Prostate gland (tissue), 2 donors: ENCODE data around the gene SMPD4.
"Not testable (repeated sequence)": the region's sequence is repeated elsewhere in the genome, so short reads cannot be mapped to it uniquely, and the experiment has no call there.

Experiments
- POLR2A ChIP-seq: fragments of 450-650 bp; IDR thresholded peaks from one replicate; pipeline ENCODE4 v1.6.1; 2016; ENCODE audit warnings: antibody characterized with exemption, mild to moderate bottlenecking
- POLR2AphosphoS5 ChIP-seq: sonication (generic); formaldehyde crosslinking; IDR thresholded peaks from one replicate; pipeline ENCODE4 v1.6.1; 2017; ENCODE audit warnings: antibody characterized with exemption
- TF ChIP-seq, protein P1 (sequence below), 4 experiments: fragments of 200-600 bp in 2 of 4; fragments of 450-650 bp in 2 of 4; sonication (generic) in 2 of 4; IDR thresholded peaks; 1 replicate in 3 of 4; 2 replicates in 1 of 4; pipeline ENCODE4 v1.5.1; 2016 to 2019; ENCODE audit warnings: antibody characterized with exemption in 4 of 4, mild to moderate bottlenecking in 2 of 4, moderate library complexity in 2 of 4

DNA sequence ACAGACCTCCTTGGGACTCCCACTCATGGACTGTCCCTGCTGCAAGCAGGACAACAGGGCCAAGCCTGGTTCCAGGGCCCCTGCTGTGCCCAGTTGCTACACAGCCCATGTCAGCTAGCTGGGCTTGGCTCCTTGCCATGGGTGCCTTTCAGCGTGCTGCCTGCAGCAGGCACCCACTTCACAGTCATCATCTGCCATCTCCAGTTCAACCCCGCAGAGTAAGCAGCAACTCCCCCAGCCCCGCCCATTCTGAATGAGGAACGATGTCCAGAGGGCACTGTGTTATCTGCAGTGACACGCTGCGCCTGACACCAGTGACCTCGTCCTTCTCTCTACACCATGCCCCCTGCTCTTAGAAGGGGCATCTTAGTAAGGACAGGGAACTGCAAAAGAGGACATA lies 21.1 kb upstream of the SMPD4 start:
- TF ChIP-seq, protein P1, sequence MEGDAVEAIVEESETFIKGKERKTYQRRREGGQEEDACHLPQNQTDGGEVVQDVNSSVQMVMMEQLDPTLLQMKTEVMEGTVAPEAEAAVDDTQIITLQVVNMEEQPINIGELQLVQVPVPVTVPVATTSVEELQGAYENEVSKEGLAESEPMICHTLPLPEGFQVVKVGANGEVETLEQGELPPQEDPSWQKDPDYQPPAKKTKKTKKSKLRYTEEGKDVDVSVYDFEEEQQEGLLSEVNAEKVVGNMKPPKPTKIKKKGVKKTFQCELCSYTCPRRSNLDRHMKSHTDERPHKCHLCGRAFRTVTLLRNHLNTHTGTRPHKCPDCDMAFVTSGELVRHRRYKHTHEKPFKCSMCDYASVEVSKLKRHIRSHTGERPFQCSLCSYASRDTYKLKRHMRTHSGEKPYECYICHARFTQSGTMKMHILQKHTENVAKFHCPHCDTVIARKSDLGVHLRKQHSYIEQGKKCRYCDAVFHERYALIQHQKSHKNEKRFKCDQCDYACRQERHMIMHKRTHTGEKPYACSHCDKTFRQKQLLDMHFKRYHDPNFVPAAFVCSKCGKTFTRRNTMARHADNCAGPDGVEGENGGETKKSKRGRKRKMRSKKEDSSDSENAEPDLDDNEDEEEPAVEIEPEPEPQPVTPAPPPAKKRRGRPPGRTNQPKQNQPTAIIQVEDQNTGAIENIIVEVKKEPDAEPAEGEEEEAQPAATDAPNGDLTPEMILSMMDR (IDR thresholded peaks at IDR 0.05) = not testable (repeated sequence)
- TF ChIP-seq POLR2AphosphoS5, POLR2A: not testable (repeated sequence)
